Upper lobe of right lung (tissue), 1 donor: ENCODE data around the gene TMBIM1. TPM values are rescaled to one million over a fixed set of nuclear protein-coding genes. Genes with fewer than 3 reads are reported as not detected.

ENCODE experiments used
- ATAC-seq: fragments of 200-7000 bp; cut with Tn5 transposase; one replicate; pipeline ENCODE4 v1.9.1; 2020; ENCODE audit warnings: mild to moderate bottlenecking, moderate library complexity
- DNase-seq: peaks from one replicate; pipeline ENCODE4 v3.0.0-alpha.2; 2020
- H3K27ac ChIP-seq: fragments of 200-600 bp; one replicate; pipeline ENCODE4 v1.8.0; 2022
- H3K27me3 ChIP-seq: fragments of 200-600 bp; one replicate; pipeline ENCODE4 v1.8.0; 2022; ENCODE audit warnings: mild to moderate bottlenecking
- H3K36me3 ChIP-seq: fragments of 200-600 bp; one replicate; pipeline ENCODE4 v1.8.0; 2022
- H3K4me1 ChIP-seq: fragments of 200-600 bp; one replicate; pipeline ENCODE4 v1.8.0; 2022
- H3K4me3 ChIP-seq: fragments of 200-600 bp; one replicate; pipeline ENCODE4 v1.8.0; 2022; ENCODE audit warnings: mild to moderate bottlenecking
- H3K9me3 ChIP-seq: fragments of 200-600 bp; one replicate; pipeline ENCODE4 v1.8.0; 2022
- CTCF ChIP-seq: fragments of 200-600 bp; IDR thresholded peaks from one replicate; pipeline ENCODE4 v1.8.0; 2022; ENCODE audit warnings: antibody characterized with exemption
- intact Hi-C: fragments of 100-400 bp; cut with DNase I; formaldehyde crosslinking; loops from one replicate; pipeline ENCODE4 v1.11.0; 2022
- long read RNA-seq: library from polyadenylated mRNA; unstranded; transcript quantifications from one replicate; pipeline ENCODE4 v2.0.0, GENCODE V29; 2021
- total RNA-seq: library from RNA; stranded (reverse); fragmentation: NEBNext Ultra II Directional; extraction: Animal tissue kit (Norgen Biotek cat#: 25700); gene quantifications from one replicate; pipeline ENCODE4 v1.2.1, GENCODE V29; 2021
- donor health status: DM: no; HTN: yes; CAD: no; lungs with severe emphysema.

The TMBIM1 gene
- 281 TPM for total RNA-seq
- long read RNA-seq, transcript TMBIM1-201 (12 exons, 2,371 nt): major isoform, 362 of 580 reads
- long read RNA-seq, transcript TMBIM1-219 (10 exons, 2,874 nt): minor isoform, 18 of 580 reads
- long read RNA-seq, transcript TMBIM1-215 (11 exons, 1,251 nt): minor isoform, 7 of 580 reads
- long read RNA-seq, partial matches to known transcripts: 115 of 580 reads
- long read RNA-seq, other reads (novel, unspliced or antisense): 75 of 580 reads

- peak within 1 kb of the TSS; percentile 89 for H3K4me3 ChIP-seq
- H3K9me3 ChIP-seq: no peaks in the 10 kb centered on the region
- intact Hi-C loops: loop anchor here (10.0 kb wide), 1 partner anchor 102 kb away; the partner anchor contains the start of gene CTDSP1
- DNase-seq: peak; percentile 93
- H3K27ac ChIP-seq: peak within 1 kb of the TSS; percentile 98
- ATAC-seq: peak; percentile 93
- H3K4me1 ChIP-seq: peaks cover 72% of the 10 kb centered on the region
- H3K36me3 ChIP-seq: no peaks in the 10 kb centered on the region
- peak; percentile 81 for TF ChIP-seq CTCF
- H3K27me3 ChIP-seq: no peaks in the 10 kb centered on the region
These were observed at the start of gene TMBIM1 for GRCh38 chr2:218292048-218293014. TMBIM1 (minus strand) TSS chr2:218292503; CDS start chr2:218282141, 10,362 bp downstream.

GRCh38 chr2:218341381-218341780 is 49.1 kb upstream of the TMBIM1 start:
- no peak for DNase-seq
- Histone ChIP-seq H3K27me3 (no peaks in the 10 kb centered on the region), H3K4me1 (no peaks in the 10 kb centered on the region), H3K27ac (no peak overlapping the region), H3K4me3 (no peak overlapping the region), H3K36me3 (peaks cover 7% of the 10 kb centered on the region), H3K9me3 (no peaks in the 10 kb centered on the region)
- ATAC-seq: no peak
- TF ChIP-seq CTCF: no peak
- intact Hi-C loops: no loop called here

- Histone ChIP-seq H3K9me3 (no peaks in the 10 kb centered on the region), H3K4me3 (no peak overlapping the region), H3K36me3 (peaks cover 7% of the 10 kb centered on the region), H3K4me1 (no peaks in the 10 kb centered on the region), H3K27ac (no peak overlapping the region), H3K27me3 (no peaks in the 10 kb centered on the region)
- intact Hi-C loops: no loop called here
- no peak for ATAC-seq
- no peak for TF ChIP-seq CTCF
- DNase-seq: no peak
These were observed 48.4 kb upstream of the TMBIM1 start for GRCh38 chr2:218340656-218341055.

- TF ChIP-seq CTCF: no peak
- Histone ChIP-seq H3K4me1 (peaks cover 15% of the 10 kb centered on the region), H3K9me3 (no peaks in the 10 kb centered on the region), H3K36me3 (no peaks in the 10 kb centered on the region), H3K27me3 (no peaks in the 10 kb centered on the region), H3K27ac (no peak overlapping the region), H3K4me3 (no peak overlapping the region)
- DNase-seq (no peak), ATAC-seq (no peak)
- intact Hi-C loops: no loop called here
These were observed 42.2 kb upstream of the TMBIM1 start for GRCh38 chr2:218334531-218334930.

- Histone ChIP-seq H3K9me3 (no peaks in the 10 kb centered on the region), H3K27ac (peak overlapping the region; percentile 36), H3K36me3 (no peaks in the 10 kb centered on the region), H3K4me3 (no peak overlapping the region), H3K27me3 (no peaks in the 10 kb centered on the region), H3K4me1 (peaks cover 22% of the 10 kb centered on the region)
- TF ChIP-seq CTCF: no peak
- intact Hi-C loops: no loop called here
- DNase-seq (no peak), ATAC-seq (peak; percentile 43)
These were observed 40.8 kb upstream of the TMBIM1 start for GRCh38 chr2:218332920-218333645.
